Inflammatory macrophage (primary cell): ENCODE measurements around the gene MTAP.

ENCODE experiments used
- DNase-seq, 2 donors: peaks; one replicate each; pipeline ENCODE4 v3.0.0-alpha.2; 2020 to 2022

The MTAP gene

DNA sequence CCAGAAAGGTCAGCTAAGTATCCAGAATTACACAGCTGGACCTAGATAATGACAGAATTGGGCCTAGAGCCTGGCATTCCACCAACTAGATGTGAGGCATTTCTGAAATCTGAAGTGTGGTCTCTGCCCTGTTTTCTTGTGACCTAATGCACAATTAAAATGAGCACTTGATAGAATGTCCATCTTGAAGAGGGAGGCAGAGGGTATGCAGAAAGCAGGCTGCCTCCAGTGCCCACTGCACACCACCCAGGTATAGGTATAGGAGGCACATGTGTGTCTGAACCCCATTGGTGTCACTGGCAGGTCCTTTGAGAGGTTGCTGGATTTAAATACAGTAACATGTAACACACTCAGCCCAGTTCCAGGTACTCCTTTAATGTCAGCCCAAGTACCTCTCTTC, 2.4 kb downstream of the MTAP start:
- DNase-seq: no peak

- DNase-seq: no peak
Measured at GRCh38 chr9:21806644-21807043, 4.2 kb downstream of the MTAP start.

DNA sequence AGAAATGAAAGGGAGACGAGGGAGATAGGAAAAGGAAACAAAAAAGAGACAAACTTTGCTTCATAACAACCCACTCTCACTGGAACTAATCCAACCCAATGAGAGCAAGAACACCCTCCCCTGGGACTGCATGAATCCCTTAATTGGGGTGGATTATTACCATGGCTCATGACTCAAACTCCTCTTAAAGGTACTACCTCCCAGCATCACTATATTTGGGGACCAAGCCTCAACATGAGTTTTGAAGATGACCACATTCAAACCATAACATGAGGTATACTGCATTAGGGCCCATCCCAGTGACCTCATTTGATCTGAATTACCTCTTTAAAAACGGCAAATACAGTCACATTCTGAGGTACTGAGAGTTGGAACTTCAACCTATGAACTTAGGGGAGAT, 8.0 kb downstream of the MTAP start:
- DNase-seq: no peak

- no peak for DNase-seq
Measured at GRCh38 chr9:21810881-21811280, 8.4 kb downstream of the MTAP start.

DNA sequence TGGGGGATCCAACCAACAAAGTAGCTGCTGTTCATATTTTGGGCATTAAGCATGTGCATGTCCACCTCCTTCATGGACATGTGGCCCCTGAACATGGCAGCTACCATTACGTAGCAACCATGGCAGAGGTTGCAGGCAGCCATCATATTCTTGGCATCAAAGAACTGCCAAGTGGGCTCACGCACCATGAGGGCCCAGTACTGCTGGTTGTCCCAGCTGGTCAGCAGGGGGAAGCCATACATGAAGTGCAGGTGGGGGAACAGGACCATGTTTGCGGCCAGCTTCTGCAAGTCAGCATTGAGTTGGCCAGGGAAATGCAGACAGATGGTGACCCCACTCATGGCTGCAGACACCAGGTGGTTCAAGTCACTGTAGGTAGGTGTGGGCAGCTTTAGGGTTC, 9.5 kb downstream of the MTAP start:
- DNase-seq: no peak

- no peak for DNase-seq
Measured at GRCh38 chr9:21812415-21812814, 10.0 kb downstream of the MTAP start.

GRCh38 chr9:21812946-21813568, 10.6 kb downstream of the MTAP start:
- DNase-seq: peak; percentile 74 to 76

- DNase-seq: peak; percentile 94
Measured at GRCh38 chr9:21813575-21814473, 11.4 kb downstream of the MTAP start.

- no peak for DNase-seq
Measured at GRCh38 chr9:21815643-21816042, 13.2 kb downstream of the MTAP start.

DNA sequence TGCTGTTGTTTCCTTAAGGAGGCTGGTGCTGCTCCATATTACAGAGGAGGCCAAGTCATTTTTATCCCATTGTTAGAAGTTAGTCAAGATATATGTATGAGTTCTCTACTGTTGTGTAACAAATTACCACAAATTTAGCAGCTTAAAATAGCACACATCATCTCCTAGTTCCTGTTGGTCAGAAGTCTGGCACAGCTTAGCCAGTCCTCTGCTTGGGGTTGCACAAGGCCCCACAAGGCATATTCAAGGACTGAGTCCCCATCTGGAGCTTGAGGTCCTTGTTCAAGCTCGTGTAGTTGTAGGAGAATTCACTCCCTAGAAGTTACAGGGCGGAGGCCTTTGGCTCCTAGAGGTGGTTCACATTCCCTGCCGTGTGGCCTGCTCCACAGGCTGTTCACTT, 14.7 kb downstream of the MTAP start:
- DNase-seq: peak; percentile 66 to 79

- no peak for DNase-seq
Measured at GRCh38 chr9:21825637-21826036, 23.2 kb downstream of the MTAP start.

GRCh38 chr9:21828853-21829410, 26.5 kb downstream of the MTAP start:
- DNase-seq: no peak

- DNase-seq: peak; percentile 2 to 51
Measured at GRCh38 chr9:21830589-21830988, 28.2 kb downstream of the MTAP start.

- peak; percentile 67 to 87 for DNase-seq
Measured at GRCh38 chr9:21831841-21832509, 29.5 kb downstream of the MTAP start.

DNA sequence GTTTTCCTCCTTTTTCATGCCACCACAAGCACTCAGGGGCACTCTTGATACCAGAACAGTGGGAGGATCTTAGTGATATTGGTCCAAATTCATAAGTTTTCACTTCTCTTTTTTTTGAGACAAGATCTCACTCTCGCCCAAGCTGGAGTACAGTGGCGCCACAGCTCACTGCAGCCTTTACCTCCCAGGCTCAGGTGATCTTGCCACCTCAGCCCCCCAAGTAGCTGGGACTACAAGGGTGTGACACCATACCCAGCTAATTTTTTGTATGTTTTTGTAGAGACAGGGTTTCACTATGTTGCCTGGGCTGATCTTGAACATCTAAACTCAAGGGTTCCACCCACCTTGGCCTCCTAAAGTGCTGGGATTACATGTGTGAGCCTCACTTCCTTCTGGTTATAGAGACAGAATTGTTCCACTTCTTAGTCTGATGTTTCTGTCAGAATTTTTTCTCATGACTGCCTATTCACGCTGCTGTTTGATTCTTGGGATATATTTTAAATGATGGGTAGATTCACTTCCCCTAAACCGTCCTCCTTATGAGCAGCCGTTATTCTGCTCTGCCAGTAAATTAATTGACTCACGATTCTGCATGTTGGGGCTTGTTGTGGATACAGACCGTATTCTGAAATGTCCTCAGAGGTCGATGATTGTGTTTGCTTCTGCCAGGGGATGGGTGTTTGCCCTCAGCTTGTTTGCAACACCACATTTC, 30.8 kb downstream of the MTAP start:
- DNase-seq: peak; percentile 30 to 66

- no peak for DNase-seq
Measured at GRCh38 chr9:21835121-21835520, 32.7 kb downstream of the MTAP start.

GRCh38 chr9:21836437-21837161, 34.2 kb downstream of the MTAP start:
- DNase-seq: peak; percentile 11 to 40

- no peak for DNase-seq
Measured at GRCh38 chr9:21837501-21837900, 35.1 kb downstream of the MTAP start.

DNA sequence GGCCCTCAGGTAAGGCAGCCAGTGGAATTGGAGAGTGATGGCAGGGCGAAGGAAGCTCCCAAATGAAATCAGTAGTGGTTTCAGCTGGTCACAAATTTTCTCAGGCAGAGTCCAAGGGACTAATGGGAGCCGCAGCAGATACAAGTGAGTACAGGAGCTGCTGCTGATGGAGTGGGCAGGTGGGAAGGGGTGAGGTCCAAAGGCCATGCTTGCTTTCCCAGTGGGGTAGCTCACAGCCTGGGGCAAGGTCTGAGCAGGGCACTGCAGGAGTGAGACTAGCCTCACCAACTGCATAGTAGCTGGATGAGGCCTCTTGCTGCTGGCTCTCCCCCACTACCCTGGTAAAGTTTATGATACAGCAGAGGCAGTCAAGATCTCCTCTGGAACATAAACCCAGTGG, 38.2 kb downstream of the MTAP start:
- DNase-seq: no peak

GRCh38 chr9:21841133-21841532, 38.7 kb downstream of the MTAP start:
- no peak for DNase-seq

GRCh38 chr9:21848615-21849014, 46.2 kb downstream of the MTAP start:
- DNase-seq: no peak

DNA sequence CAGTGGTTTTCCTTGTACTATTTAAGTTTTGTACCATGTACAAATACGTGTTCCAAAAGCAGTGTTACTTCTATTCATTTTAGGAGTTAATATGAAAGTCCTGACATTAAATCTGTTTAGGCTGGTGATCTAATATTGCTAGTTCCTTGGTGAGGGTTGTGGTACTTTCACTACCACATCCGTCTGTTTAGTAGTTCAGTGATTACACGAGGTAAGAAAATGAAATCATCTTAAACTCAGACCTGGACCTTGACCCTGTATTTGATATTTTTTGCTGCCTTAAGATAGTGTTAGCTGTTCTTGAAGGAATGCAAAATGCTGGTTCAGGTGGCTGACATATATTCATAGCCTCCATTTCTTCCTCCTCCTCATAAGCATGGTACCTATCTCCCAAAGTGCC, 50.3 kb downstream of the MTAP start:
- no peak for DNase-seq
